ENCODE measurements around the gene TRIM13. TPM values are rescaled to one million over a fixed set of nuclear protein-coding genes. Genes with fewer than 3 reads are reported as not detected.

TRIM13 gene
- polyA plus RNA-seq, 1 of the 3 experiments (the other 2 are of a cell fraction) = 8.3 TPM

DNA sequence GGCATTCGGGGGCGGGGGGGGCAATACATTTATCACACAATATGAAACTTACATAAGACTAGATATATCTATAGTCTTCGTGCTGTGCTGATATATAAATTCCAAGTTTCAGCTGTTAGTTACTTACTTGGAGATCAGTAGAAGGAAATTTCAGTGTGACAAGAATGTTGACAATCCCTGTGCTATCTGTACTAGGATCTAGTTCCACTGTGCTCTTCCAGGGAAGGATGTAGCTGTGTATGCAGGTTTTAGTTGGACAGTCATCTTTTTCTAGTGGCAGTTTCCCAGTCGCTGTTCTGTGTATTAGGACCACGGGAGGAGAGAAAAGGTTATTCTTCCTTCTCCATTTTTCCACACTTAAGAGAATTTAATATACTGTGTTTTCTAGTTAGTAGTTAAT lies 3.2 kb upstream of the TRIM13 start (continued):
- TF ChIP-seq, protein P1, sequence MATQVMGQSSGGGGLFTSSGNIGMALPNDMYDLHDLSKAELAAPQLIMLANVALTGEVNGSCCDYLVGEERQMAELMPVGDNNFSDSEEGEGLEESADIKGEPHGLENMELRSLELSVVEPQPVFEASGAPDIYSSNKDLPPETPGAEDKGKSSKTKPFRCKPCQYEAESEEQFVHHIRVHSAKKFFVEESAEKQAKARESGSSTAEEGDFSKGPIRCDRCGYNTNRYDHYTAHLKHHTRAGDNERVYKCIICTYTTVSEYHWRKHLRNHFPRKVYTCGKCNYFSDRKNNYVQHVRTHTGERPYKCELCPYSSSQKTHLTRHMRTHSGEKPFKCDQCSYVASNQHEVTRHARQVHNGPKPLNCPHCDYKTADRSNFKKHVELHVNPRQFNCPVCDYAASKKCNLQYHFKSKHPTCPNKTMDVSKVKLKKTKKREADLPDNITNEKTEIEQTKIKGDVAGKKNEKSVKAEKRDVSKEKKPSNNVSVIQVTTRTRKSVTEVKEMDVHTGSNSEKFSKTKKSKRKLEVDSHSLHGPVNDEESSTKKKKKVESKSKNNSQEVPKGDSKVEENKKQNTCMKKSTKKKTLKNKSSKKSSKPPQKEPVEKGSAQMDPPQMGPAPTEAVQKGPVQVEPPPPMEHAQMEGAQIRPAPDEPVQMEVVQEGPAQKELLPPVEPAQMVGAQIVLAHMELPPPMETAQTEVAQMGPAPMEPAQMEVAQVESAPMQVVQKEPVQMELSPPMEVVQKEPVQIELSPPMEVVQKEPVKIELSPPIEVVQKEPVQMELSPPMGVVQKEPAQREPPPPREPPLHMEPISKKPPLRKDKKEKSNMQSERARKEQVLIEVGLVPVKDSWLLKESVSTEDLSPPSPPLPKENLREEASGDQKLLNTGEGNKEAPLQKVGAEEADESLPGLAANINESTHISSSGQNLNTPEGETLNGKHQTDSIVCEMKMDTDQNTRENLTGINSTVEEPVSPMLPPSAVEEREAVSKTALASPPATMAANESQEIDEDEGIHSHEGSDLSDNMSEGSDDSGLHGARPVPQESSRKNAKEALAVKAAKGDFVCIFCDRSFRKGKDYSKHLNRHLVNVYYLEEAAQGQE (IDR thresholded peaks at IDR 0.05; ENCODE audit: low read depth, low read length) = no peak
- TF ChIP-seq USF2 (IDR thresholded peaks at IDR 0.05; ENCODE audit: borderline replicate concordance, low read depth, low read length) = no peak
- TF ChIP-seq USF1 (IDR thresholded peaks at IDR 0.05; ENCODE audit: borderline replicate concordance, low read depth) = no peak
- no peak for TF ChIP-seq EP300 (IDR thresholded peaks at IDR 0.05; ENCODE audit: borderline replicate concordance in 1 of 2, low read depth in 1 of 2, low read length in 1 of 2)

GRCh38 chr13:49995625-49996101 lies 1.2 kb upstream of the TRIM13 start:
- peak overlapping the region; percentile 96 for H3K9ac ChIP-seq
- no peaks in the 10 kb centered on the region for H3K9me3 ChIP-seq
- H3K4me1 ChIP-seq (ENCODE audit: control insufficient read depth in 1 of 2, insufficient read depth in 2 of 2, low read depth in 1 of 2, low read length in 1 of 2) = peaks cover 19 to 22% of the 10 kb centered on the region in 2 experiments; a peak in 3 of 4 replicates
- H3K9me2 ChIP-seq = no peaks in the 10 kb centered on the region
- 89% methylated on average over 14 of the region's 14 CpGs for WGBS (ENCODE audit: low lambda C conversion rate)
- H2AFZ ChIP-seq (ENCODE audit: low read depth) = peak overlapping the region; percentile 81; the same call in 1 of the 2 replicates
- H4K20me1 ChIP-seq (ENCODE audit: insufficient read depth) = no peaks in the 10 kb centered on the region
- H3K79me2 ChIP-seq (ENCODE audit: insufficient read depth) = peaks cover 34% of the 10 kb centered on the region
- no peaks in the 10 kb centered on the region for H3K27me3 ChIP-seq (ENCODE audit: insufficient read depth)
- POLR2A ChIA-PET = interaction anchor here (2.8 kb wide), 1 partner anchor 129 kb away, joined by 9 read pairs; no protein-coding TSS in a partner anchor
- peaks cover 11% of the 10 kb centered on the region for H3F3A ChIP-seq (replicated peaks; ENCODE audit: insufficient read depth)
- peak overlapping the region; percentile 89 to 97 for H3K27ac ChIP-seq (ENCODE audit: low read depth in 2 of 2, low read length in 1 of 2)
- CTCF ChIA-PET = interaction anchor here (2.2 to 3.5 kb wide), 3 partner anchors 18 to 917 kb away, joined by 12 to 33 read pairs (median 20); no protein-coding TSS in a partner anchor
- peak overlapping the region; percentile 88 for H3K4me2 ChIP-seq
- peak overlapping the region; percentile 70 to 72 for H3K4me3 ChIP-seq (ENCODE audit: low read depth in 2 of 2, low read length in 1 of 2)
- TF ChIP-seq USF1 (IDR thresholded peaks at IDR 0.05; ENCODE audit: borderline replicate concordance, low read depth) (no peak), PBX3 (IDR thresholded peaks at IDR 0.05) (no peak), ELF1 (IDR thresholded peaks at IDR 0.05) (no peak), TAF1 (IDR thresholded peaks at IDR 0.05; ENCODE audit: borderline replicate concordance, low read depth, low read length) (no peak), EP300 (IDR thresholded peaks at IDR 0.05; ENCODE audit: borderline replicate concordance in 1 of 2, low read depth in 1 of 2, low read length in 1 of 2) (no peak)
- TF ChIP-seq, protein P2, sequence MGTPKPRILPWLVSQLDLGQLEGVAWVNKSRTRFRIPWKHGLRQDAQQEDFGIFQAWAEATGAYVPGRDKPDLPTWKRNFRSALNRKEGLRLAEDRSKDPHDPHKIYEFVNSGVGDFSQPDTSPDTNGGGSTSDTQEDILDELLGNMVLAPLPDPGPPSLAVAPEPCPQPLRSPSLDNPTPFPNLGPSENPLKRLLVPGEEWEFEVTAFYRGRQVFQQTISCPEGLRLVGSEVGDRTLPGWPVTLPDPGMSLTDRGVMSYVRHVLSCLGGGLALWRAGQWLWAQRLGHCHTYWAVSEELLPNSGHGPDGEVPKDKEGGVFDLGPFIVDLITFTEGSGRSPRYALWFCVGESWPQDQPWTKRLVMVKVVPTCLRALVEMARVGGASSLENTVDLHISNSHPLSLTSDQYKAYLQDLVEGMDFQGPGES (IDR thresholded peaks at IDR 0.05; ENCODE audit: low read depth, low read length) = no peak
- H3K36me3 ChIP-seq (replicated peaks in 1 of 2; ENCODE audit: control insufficient read depth in 1 of 2, insufficient read depth in 2 of 2, low read length in 1 of 2) = peaks cover 23 to 25% of the 10 kb centered on the region in 2 experiments
- peak; percentile 9 for DNase-seq

Data from SK-N-SH (cell line).